Right lobe of liver (tissue), 4 donors: ENCODE results near the gene ATXN7.

ENCODE experiments used
- POLR2A ChIP-seq: fragments of 450-650 bp; IDR thresholded peaks from one replicate; pipeline ENCODE4 v1.6.1; 2017; ENCODE audit warnings: antibody characterized with exemption, mild to moderate bottlenecking
- TF ChIP-seq, protein P1 (sequence below), 4 donors: fragments of 200-600 bp in 3 of 4; fragments of 450-650 bp in 1 of 4; IDR thresholded peaks; one replicate each; pipeline versions ENCODE4 v1.5.1 to v1.8.0; 2016 to 2022; ENCODE audit warnings: antibody characterized with exemption in 4 of 4, mild to moderate bottlenecking in 2 of 4
- donor health status: DM: no; HTN: no; CAD: no.
- donor health status: DM: no; HTN: no; CAD: no.
- donor health status: DM: no; HTN: yes; CAD: no.

DNA sequence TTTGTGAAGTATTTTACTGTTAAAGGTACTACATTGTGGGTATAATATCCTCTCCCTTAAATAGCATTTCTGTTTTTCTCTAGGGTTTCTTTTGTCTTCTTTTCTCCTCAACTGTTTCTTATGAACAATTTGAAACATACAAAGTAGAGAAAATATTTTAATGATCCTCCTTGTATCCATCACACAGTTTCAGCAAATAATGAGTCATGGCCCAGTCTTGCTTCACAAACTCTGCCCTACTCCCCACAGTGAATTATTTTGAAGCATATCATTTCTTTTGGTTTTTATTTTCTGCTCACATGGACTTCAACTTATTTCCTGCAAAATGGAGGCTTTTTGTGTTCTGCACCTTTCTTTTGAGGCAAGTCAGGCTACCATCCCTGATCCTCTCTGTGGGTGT is 54.7 kb downstream of the ATXN7 start:
- TF ChIP-seq, protein P1, sequence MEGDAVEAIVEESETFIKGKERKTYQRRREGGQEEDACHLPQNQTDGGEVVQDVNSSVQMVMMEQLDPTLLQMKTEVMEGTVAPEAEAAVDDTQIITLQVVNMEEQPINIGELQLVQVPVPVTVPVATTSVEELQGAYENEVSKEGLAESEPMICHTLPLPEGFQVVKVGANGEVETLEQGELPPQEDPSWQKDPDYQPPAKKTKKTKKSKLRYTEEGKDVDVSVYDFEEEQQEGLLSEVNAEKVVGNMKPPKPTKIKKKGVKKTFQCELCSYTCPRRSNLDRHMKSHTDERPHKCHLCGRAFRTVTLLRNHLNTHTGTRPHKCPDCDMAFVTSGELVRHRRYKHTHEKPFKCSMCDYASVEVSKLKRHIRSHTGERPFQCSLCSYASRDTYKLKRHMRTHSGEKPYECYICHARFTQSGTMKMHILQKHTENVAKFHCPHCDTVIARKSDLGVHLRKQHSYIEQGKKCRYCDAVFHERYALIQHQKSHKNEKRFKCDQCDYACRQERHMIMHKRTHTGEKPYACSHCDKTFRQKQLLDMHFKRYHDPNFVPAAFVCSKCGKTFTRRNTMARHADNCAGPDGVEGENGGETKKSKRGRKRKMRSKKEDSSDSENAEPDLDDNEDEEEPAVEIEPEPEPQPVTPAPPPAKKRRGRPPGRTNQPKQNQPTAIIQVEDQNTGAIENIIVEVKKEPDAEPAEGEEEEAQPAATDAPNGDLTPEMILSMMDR (IDR thresholded peaks at IDR 0.05) = no peak
- TF ChIP-seq POLR2A = no peak
